ENCODE results near the gene FOXP3. TPM values are rescaled to one million over a fixed set of nuclear protein-coding genes. Genes with fewer than 3 reads are reported as not detected.

Gene FOXP3
- total RNA-seq, 1 donor = not detected

GRCh38 chrX:49209434-49210251 lies 54.9 kb downstream of the FOXP3 start:
- Histone ChIP-seq H3K9me3 (ENCODE audit: low read depth, low read length) (no peaks in the 10 kb centered on the region), H2AFZ (ENCODE audit: low read length) (no peak overlapping the region), H4K20me1 (ENCODE audit: insufficient read depth, low read length) (no peaks in the 10 kb centered on the region), H3K27ac (ENCODE audit: low read depth, low read length) (no peak overlapping the region), H3K4me2 (ENCODE audit: insufficient read depth, low read length) (no peak overlapping the region), H3K4me1 (ENCODE audit: insufficient read depth, low read length) (no peaks in the 10 kb centered on the region), H3K4me3 (ENCODE audit: insufficient read depth, low read length) (no peak overlapping the region), H3K79me2 (ENCODE audit: insufficient read depth, low read length) (no peaks in the 10 kb centered on the region), H3K27me3 (ENCODE audit: insufficient read depth, low read length) (no peaks in the 10 kb centered on the region), H3K36me3 (ENCODE audit: insufficient read depth, low read length) (no peaks in the 10 kb centered on the region)
- no peak for TF ChIP-seq CTCF (IDR thresholded peaks at IDR 0.05; ENCODE audit: extremely low read depth, low read depth, low read length)
- DNase-seq (ENCODE audit: insufficient read length, low spot score, missing footprints) = no peak

GRCh38 chrX:49208399-49208798 lies 56.1 kb downstream of the FOXP3 start:
- Histone ChIP-seq H3K4me2 (ENCODE audit: insufficient read depth, low read length) (no peak overlapping the region), H4K20me1 (ENCODE audit: insufficient read depth, low read length) (no peaks in the 10 kb centered on the region), H3K4me1 (ENCODE audit: insufficient read depth, low read length) (no peaks in the 10 kb centered on the region), H3K36me3 (ENCODE audit: insufficient read depth, low read length) (no peaks in the 10 kb centered on the region), H2AFZ (ENCODE audit: low read length) (no peak overlapping the region), H3K9me3 (ENCODE audit: low read depth, low read length) (no peaks in the 10 kb centered on the region), H3K4me3 (ENCODE audit: insufficient read depth, low read length) (no peak overlapping the region), H3K79me2 (ENCODE audit: insufficient read depth, low read length) (no peaks in the 10 kb centered on the region), H3K27ac (ENCODE audit: low read depth, low read length) (no peak overlapping the region), H3K27me3 (ENCODE audit: insufficient read depth, low read length) (no peaks in the 10 kb centered on the region)
- no peak for TF ChIP-seq CTCF (IDR thresholded peaks at IDR 0.05; ENCODE audit: extremely low read depth, low read depth, low read length)
- DNase-seq (ENCODE audit: insufficient read length, low spot score, missing footprints) = peak; percentile 25

- no peaks in the 10 kb centered on the region for H3K9me3 ChIP-seq (ENCODE audit: low read depth, low read length)
- no peak overlapping the region for H3K4me2 ChIP-seq (ENCODE audit: insufficient read depth, low read length)
- H3K4me1 ChIP-seq (ENCODE audit: insufficient read depth, low read length) = no peaks in the 10 kb centered on the region
- H2AFZ ChIP-seq (ENCODE audit: low read length) = no peak overlapping the region
- no peak for TF ChIP-seq CTCF (IDR thresholded peaks at IDR 0.05; ENCODE audit: extremely low read depth, low read depth, low read length)
- H3K27me3 ChIP-seq (ENCODE audit: insufficient read depth, low read length) = no peaks in the 10 kb centered on the region
- no peak overlapping the region for H3K4me3 ChIP-seq (ENCODE audit: insufficient read depth, low read length)
- H3K79me2 ChIP-seq (ENCODE audit: insufficient read depth, low read length) = no peaks in the 10 kb centered on the region
- H3K27ac ChIP-seq (ENCODE audit: low read depth, low read length) = no peak overlapping the region
- DNase-seq (ENCODE audit: insufficient read length, low spot score, missing footprints) = no peak
- no peaks in the 10 kb centered on the region for H3K36me3 ChIP-seq (ENCODE audit: insufficient read depth, low read length)
- H4K20me1 ChIP-seq (ENCODE audit: insufficient read depth, low read length) = no peaks in the 10 kb centered on the region
Observed at GRCh38 chrX:49206543-49206942, 58.0 kb downstream of the FOXP3 start.

- H3K4me1 ChIP-seq (ENCODE audit: insufficient read depth, low read length) = no peaks in the 10 kb centered on the region
- peak; percentile 73 for DNase-seq (ENCODE audit: insufficient read length, low spot score, missing footprints)
- H3K36me3 ChIP-seq (ENCODE audit: insufficient read depth, low read length) = no peaks in the 10 kb centered on the region
- H3K27ac ChIP-seq (ENCODE audit: low read depth, low read length) = no peak overlapping the region
- no peaks in the 10 kb centered on the region for H3K27me3 ChIP-seq (ENCODE audit: insufficient read depth, low read length)
- no peaks in the 10 kb centered on the region for H4K20me1 ChIP-seq (ENCODE audit: insufficient read depth, low read length)
- H3K79me2 ChIP-seq (ENCODE audit: insufficient read depth, low read length) = no peaks in the 10 kb centered on the region
- no peaks in the 10 kb centered on the region for H3K9me3 ChIP-seq (ENCODE audit: low read depth, low read length)
- H3K4me2 ChIP-seq (ENCODE audit: insufficient read depth, low read length) = no peak overlapping the region
- H3K4me3 ChIP-seq (ENCODE audit: insufficient read depth, low read length) = no peak overlapping the region
- no peak for TF ChIP-seq CTCF (IDR thresholded peaks at IDR 0.05; ENCODE audit: extremely low read depth, low read depth, low read length)
- H2AFZ ChIP-seq (ENCODE audit: low read length) = no peak overlapping the region
Observed at GRCh38 chrX:49205443-49205842, 59.1 kb downstream of the FOXP3 start.

Data from osteoblast (primary cell).